HepG2 (cell line): ENCODE data around the gene IPMK. TPM values are rescaled to one million over a fixed set of nuclear protein-coding genes. Genes with fewer than 3 reads are reported as not detected.

ENCODE experiments used
- BRD4 ChIP-seq: sonication (generic); formaldehyde crosslinking; IDR thresholded peaks from 2 replicates; pipeline ENCODE4 v1.4.0; 2020; ENCODE audit warnings: missing genetic modification reagents
- CENPX ChIP-seq: sonication (generic); formaldehyde crosslinking; IDR thresholded peaks from 2 replicates; pipeline ENCODE4 v1.9.0; 2021; ENCODE audit warnings: mild to moderate bottlenecking, missing genetic modification reagents, moderate library complexity
- ELF4 ChIP-seq: sonication (generic); formaldehyde crosslinking; IDR thresholded peaks from 2 replicates; pipeline ENCODE4 v1.5.0; 2020; ENCODE audit warnings: missing genetic modification reagents, mild to moderate bottlenecking, moderate library complexity, borderline replicate concordance
- FOXP1 ChIP-seq, 2 experiments: fragments of 450-650 bp in 1 of 2; IDR thresholded peaks; 2 replicates each; pipeline ENCODE4 v1.6.1; 2017 to 2018; ENCODE audit warnings: antibody characterized with exemption in 1 of 2
- GATAD2A ChIP-seq: IDR thresholded peaks from 2 replicates; pipeline ENCODE4 v1.6.1; 2016
- GPN1 ChIP-seq: sonication (generic); formaldehyde crosslinking; IDR thresholded peaks from 2 replicates; pipeline ENCODE4 v1.5.1; 2020; ENCODE audit warnings: missing genetic modification reagents, borderline replicate concordance
- GZF1 ChIP-seq: sonication (generic); formaldehyde crosslinking; IDR thresholded peaks from 2 replicates; pipeline ENCODE4 v1.5.1; 2020; ENCODE audit warnings: mild to moderate bottlenecking, missing genetic modification reagents
- MIER2 ChIP-seq: IDR thresholded peaks from 2 replicates; pipeline ENCODE4 v1.6.1; 2016; ENCODE audit warnings: missing biosample characterization, missing genetic modification reagents
- REL ChIP-seq: sonication (generic); formaldehyde crosslinking; conservative IDR thresholded peaks from 2 replicates; pipeline ENCODE4 v1.8.0; 2022; ENCODE audit warnings: mild to moderate bottlenecking, missing genetic modification reagents, moderate library complexity
- RFX5 ChIP-seq: IDR thresholded peaks from 2 replicates; pipeline ENCODE4 v1.6.1; 2011; ENCODE audit warnings: low read depth, low read length, improper control_type of control experiment
- SAP130 ChIP-seq: IDR thresholded peaks from 2 replicates; pipeline ENCODE4 v1.6.1; 2016; ENCODE audit warnings: low read depth
- SP140L ChIP-seq: sonication (generic); formaldehyde crosslinking; IDR thresholded peaks from 2 replicates; pipeline ENCODE4 v1.4.0; 2020; ENCODE audit warnings: missing genetic modification reagents, borderline replicate concordance
- U2AF1 ChIP-seq: fragments of 200-400 bp; formaldehyde crosslinking; optimal IDR thresholded peaks from 2 replicates; pipeline ENCODE3; 2017; ENCODE audit warnings: mild to moderate bottlenecking, low read depth, low read length
- ZNF232 ChIP-seq: sonication (generic); formaldehyde crosslinking; IDR thresholded peaks from 2 replicates; pipeline ENCODE4 v1.4.0; 2020; ENCODE audit warnings: missing genetic modification reagents, borderline replicate concordance
- ZNF30 ChIP-seq: sonication (generic); formaldehyde crosslinking; IDR thresholded peaks from 2 replicates; pipeline ENCODE4 v1.5.0; 2020; ENCODE audit warnings: mild to moderate bottlenecking, missing genetic modification reagents
- ZNF484 ChIP-seq: sonication (generic); formaldehyde crosslinking; IDR thresholded peaks from 2 replicates; pipeline ENCODE4 v1.5.1; 2020; ENCODE audit warnings: mild to moderate bottlenecking, low read depth, missing genetic modification reagents, borderline replicate concordance
- ZNF616 ChIP-seq: sonication (generic); formaldehyde crosslinking; IDR thresholded peaks from 2 replicates; pipeline ENCODE4 v1.5.0; 2020; ENCODE audit warnings: low read depth, mild to moderate bottlenecking, missing genetic modification reagents
- ZNF670 ChIP-seq: sonication (generic); formaldehyde crosslinking; IDR thresholded peaks from 2 replicates; pipeline ENCODE4 v1.8.0; 2022; ENCODE audit warnings: mild to moderate bottlenecking, missing genetic modification reagents, borderline replicate concordance
- ZNF780A ChIP-seq: sonication (generic); formaldehyde crosslinking; IDR thresholded peaks from 2 replicates; pipeline ENCODE4 v1.8.0; 2022; ENCODE audit warnings: mild to moderate bottlenecking, missing genetic modification reagents, moderate library complexity
- ZSCAN20 ChIP-seq: sonication (generic); formaldehyde crosslinking; IDR thresholded peaks from 2 replicates; pipeline ENCODE4 v1.4.0; 2020; ENCODE audit warnings: missing genetic modification reagents, mild to moderate bottlenecking, borderline replicate concordance
- polyA plus RNA-seq, 8 experiments: library from polyadenylated mRNA; depleted of rRNA in 3 of 8; stranded (reverse) in 7 of 8; unstranded in 1 of 8; fragments of >200 nt; fragmentation: Illumina TruSeq in 4 of 8; extraction: Trizol in 4 of 8; gene quantifications; 2 replicates each; pipeline versions ENCODE4 v1.2.1 to v1.2.3, GENCODE V29; 2011 to 2016; ENCODE audit warnings: low read depth in 4 of 8, missing spikeins in 1 of 8, mixed read lengths in 1 of 8; ENCODE audit not compliant: insufficient read depth in 1 of 8
- total RNA-seq, 5 experiments: library from RNA; depleted of rRNA; stranded (reverse); fragments of >200 nt; fragmentation: Illumina TruSeq; extraction: Trizol; gene quantifications; 2 replicates each; pipeline ENCODE4 v1.2.3, GENCODE V29; 2016; ENCODE audit warnings: low read depth in 1 of 5
- TF ChIP-seq, protein P1 (sequence below): sonication (generic); formaldehyde crosslinking; IDR thresholded peaks from 2 replicates; pipeline ENCODE4 v1.9.0; 2021; ENCODE audit warnings: missing genetic modification reagents, mild to moderate bottlenecking, borderline replicate concordance
- TF ChIP-seq, protein P2 (sequence below): fragments of 450-650 bp; IDR thresholded peaks from 2 replicates; pipeline ENCODE4 v1.6.1; 2017
- TF ChIP-seq, protein P3 (sequence below): sonication (generic); formaldehyde crosslinking; conservative IDR thresholded peaks from 2 replicates; pipeline ENCODE4 v1.5.0; 2020; ENCODE audit warnings: missing genetic modification reagents
- TF ChIP-seq, protein P4 (sequence below): sonication (generic); formaldehyde crosslinking; IDR thresholded peaks from 2 replicates; pipeline ENCODE4 v1.4.0; 2020; ENCODE audit warnings: missing genetic modification reagents

Gene IPMK
- total and polyA plus RNA-seq, 2 of the 13 experiments (the other 11 are each of a cell fraction or from before 2014, with no cell fraction given) = 2.7 to 3.9 TPM

DNA sequence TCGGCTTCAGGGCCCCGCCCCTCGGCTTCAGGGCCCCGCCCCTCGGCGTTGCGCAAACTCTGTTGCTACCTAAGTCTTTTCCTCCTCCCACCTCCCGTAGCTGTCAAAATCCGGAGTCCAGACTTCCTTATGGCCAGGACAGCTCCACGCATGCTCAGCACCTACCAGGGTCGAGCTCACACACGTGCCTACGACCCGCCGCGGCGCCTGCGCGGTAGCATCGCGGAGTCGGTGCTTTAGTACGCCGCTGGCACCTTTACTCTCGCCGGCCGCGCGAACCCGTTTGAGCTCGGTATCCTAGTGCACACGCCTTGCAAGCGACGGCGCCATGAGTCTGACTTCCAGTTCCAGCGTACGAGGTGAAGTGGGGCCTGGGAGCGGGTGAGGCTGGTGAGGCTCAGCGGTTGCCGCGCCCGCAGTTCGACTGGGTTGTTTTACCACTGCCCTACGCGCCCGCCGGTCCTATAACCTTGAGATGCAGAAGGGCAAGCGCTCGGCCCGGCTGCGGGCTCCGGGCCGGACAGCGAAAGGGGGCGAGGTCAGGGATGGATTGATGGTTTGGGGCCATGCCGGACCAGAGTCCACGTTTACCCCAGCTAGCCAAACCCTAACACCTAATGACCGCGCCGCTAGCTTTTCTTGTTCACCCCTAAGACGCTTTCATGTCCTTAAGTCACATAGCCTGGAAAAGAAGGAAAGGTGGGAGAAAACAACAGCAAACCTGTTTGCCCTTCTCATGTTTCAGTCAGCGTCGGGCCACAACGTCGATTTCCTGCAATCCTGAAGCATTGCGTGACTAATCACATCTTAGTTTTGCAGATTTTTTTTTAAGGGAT is 1.5 kb upstream of the IPMK start, which contains the start of gene CISD1 (continued):
- TF ChIP-seq FOXP1 (IDR thresholded peaks at IDR 0.05) (no peak; the same call in 1 of the 2 replicates), FOXP1 (CRISPR knock-in tag; IDR thresholded peaks at IDR 0.05) (no peak), ZNF616 (peak; percentile 92), ZSCAN20 (CRISPR knock-in tag) (peak; percentile 80; the same call in 1 of the 2 replicates), CENPX (CRISPR knock-in tag) (no peak), MIER2 (CRISPR knock-in tag) (peak; percentile 71; the same call in 1 of the 2 replicates), SP140L (peak; percentile 80; the same call in 1 of the 2 replicates), U2AF1 (peak; percentile 57), SAP130 (CRISPR knock-in tag) (peak; percentile 91), GPN1 (CRISPR knock-in tag) (peak; percentile 37; the same call in 1 of the 2 replicates), ZNF670 (CRISPR knock-in tag) (no peak; the same call in 1 of the 2 replicates), REL (CRISPR knock-in tag) (peak; percentile 95; the same call in 1 of the 2 replicates), ELF4 (CRISPR knock-in tag) (peak; percentile 66; the same call in 1 of the 2 replicates), GZF1 (CRISPR knock-in tag) (peak; percentile 48; the same call in 1 of the 2 replicates), ZNF232 (CRISPR knock-in tag) (peak; percentile 92), RFX5 (no peak), BRD4 (CRISPR knock-in tag) (0 out of 2 replicates have a peak, but pooled peaks have one; percentile 63), GATAD2A (CRISPR knock-in tag) (peak; percentile 42), ZNF484 (no peak), ZNF780A (CRISPR knock-in tag) (peak; percentile 79), ZNF30 (no peak; the same call in none of the 2 replicates)
- TF ChIP-seq, protein P1, sequence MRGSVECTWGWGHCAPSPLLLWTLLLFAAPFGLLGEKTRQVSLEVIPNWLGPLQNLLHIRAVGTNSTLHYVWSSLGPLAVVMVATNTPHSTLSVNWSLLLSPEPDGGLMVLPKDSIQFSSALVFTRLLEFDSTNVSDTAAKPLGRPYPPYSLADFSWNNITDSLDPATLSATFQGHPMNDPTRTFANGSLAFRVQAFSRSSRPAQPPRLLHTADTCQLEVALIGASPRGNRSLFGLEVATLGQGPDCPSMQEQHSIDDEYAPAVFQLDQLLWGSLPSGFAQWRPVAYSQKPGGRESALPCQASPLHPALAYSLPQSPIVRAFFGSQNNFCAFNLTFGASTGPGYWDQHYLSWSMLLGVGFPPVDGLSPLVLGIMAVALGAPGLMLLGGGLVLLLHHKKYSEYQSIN = peak; percentile 91; the same call in 1 of the 2 replicates
- TF ChIP-seq, protein P2, sequence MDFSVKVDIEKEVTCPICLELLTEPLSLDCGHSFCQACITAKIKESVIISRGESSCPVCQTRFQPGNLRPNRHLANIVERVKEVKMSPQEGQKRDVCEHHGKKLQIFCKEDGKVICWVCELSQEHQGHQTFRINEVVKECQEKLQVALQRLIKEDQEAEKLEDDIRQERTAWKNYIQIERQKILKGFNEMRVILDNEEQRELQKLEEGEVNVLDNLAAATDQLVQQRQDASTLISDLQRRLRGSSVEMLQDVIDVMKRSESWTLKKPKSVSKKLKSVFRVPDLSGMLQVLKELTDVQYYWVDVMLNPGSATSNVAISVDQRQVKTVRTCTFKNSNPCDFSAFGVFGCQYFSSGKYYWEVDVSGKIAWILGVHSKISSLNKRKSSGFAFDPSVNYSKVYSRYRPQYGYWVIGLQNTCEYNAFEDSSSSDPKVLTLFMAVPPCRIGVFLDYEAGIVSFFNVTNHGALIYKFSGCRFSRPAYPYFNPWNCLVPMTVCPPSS = no peak
- TF ChIP-seq, protein P3, sequence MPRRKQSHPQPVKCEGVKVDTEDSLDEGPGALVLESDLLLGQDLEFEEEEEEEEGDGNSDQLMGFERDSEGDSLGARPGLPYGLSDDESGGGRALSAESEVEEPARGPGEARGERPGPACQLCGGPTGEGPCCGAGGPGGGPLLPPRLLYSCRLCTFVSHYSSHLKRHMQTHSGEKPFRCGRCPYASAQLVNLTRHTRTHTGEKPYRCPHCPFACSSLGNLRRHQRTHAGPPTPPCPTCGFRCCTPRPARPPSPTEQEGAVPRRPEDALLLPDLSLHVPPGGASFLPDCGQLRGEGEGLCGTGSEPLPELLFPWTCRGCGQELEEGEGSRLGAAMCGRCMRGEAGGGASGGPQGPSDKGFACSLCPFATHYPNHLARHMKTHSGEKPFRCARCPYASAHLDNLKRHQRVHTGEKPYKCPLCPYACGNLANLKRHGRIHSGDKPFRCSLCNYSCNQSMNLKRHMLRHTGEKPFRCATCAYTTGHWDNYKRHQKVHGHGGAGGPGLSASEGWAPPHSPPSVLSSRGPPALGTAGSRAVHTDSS (CRISPR knock-in tag) = no peak
- TF ChIP-seq, protein P4, sequence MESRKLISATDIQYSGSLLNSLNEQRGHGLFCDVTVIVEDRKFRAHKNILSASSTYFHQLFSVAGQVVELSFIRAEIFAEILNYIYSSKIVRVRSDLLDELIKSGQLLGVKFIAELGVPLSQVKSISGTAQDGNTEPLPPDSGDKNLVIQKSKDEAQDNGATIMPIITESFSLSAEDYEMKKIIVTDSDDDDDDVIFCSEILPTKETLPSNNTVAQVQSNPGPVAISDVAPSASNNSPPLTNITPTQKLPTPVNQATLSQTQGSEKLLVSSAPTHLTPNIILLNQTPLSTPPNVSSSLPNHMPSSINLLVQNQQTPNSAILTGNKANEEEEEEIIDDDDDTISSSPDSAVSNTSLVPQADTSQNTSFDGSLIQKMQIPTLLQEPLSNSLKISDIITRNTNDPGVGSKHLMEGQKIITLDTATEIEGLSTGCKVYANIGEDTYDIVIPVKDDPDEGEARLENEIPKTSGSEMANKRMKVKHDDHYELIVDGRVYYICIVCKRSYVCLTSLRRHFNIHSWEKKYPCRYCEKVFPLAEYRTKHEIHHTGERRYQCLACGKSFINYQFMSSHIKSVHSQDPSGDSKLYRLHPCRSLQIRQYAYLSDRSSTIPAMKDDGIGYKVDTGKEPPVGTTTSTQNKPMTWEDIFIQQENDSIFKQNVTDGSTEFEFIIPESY = no peak
